CD4-positive, alpha-beta T cell (primary cell): ENCODE measurements around the gene INVS. TPM values are rescaled to one million over a fixed set of nuclear protein-coding genes. Genes with fewer than 3 reads are reported as not detected.

Experiments
- ATAC-seq: fragments of 200-7000 bp; cut with Tn5 transposase; one replicate; pipeline ENCODE4 v1.10.0; 2022; ENCODE audit warnings: mild to moderate bottlenecking; ENCODE audit not compliant: poor library complexity
- CTCF ChIA-PET: fragments of 350-600 bp; sonication (Branson Sonifier 250); formaldehyde crosslinking; loops from one replicate; lab custom pipeline; 2021; ENCODE audit warnings: antibody characterized with exemption, inconsistent platforms; lab: Charles Lee
- POLR2A ChIA-PET: fragments of 350-600 bp; sonication (Branson Sonifier 250); formaldehyde crosslinking; loops from one replicate; lab custom pipeline; 2021; ENCODE audit warnings: antibody characterized with exemption, inconsistent platforms; lab: Charles Lee
- DNase-seq, 14 experiments: peaks; one replicate each; pipeline ENCODE4 v3.0.0-alpha.2; 2013 to 2020; ENCODE audit warnings: mixed read lengths in 2 of 14
- H3K27ac ChIP-seq, 2 donors: one replicate each; pipeline versions ENCODE4 v1.5.1 to v1.7.0; 2013; ENCODE audit warnings: low read length in 2 of 2, low read depth in 1 of 2, mild to moderate bottlenecking in 1 of 2
- H3K27me3 ChIP-seq, 2 experiments: 1 replicate in 1 of 2; 2 replicates in 1 of 2; pipeline versions ENCODE4 v1.6.1 to v1.7.0; 2013; ENCODE audit warnings: low read length in 2 of 2, control low read depth in 1 of 2, mild to moderate bottlenecking in 1 of 2, moderate library complexity in 1 of 2; ENCODE audit not compliant: insufficient read depth in 2 of 2, control insufficient read depth in 1 of 2
- H3K36me3 ChIP-seq: one replicate; pipeline ENCODE4 v1.6.1; 2013; ENCODE audit warnings: low read length, control low read depth; ENCODE audit not compliant: insufficient read depth
- H3K4me1 ChIP-seq: one replicate; pipeline ENCODE4 v1.6.1; 2013; ENCODE audit warnings: low read length, control low read depth; ENCODE audit not compliant: insufficient read depth
- H3K4me3 ChIP-seq: one replicate; pipeline ENCODE4 v1.5.1; 2013; ENCODE audit warnings: mild to moderate bottlenecking, low read length, moderate library complexity
- H3K9me3 ChIP-seq, 2 experiments: 1 replicate in 1 of 2; 2 replicates in 1 of 2; pipeline versions ENCODE4 v1.6.1 to v1.7.0; 2013; ENCODE audit warnings: low read length in 2 of 2, mild to moderate bottlenecking in 2 of 2, control low read depth in 1 of 2, moderate library complexity in 1 of 2; ENCODE audit not compliant: control insufficient read depth in 1 of 2, insufficient read depth in 1 of 2
- H3K27ac Mint-ChIP-seq: one replicate; pipeline ENCODE4 v1.8.0; 2020; ENCODE audit warnings: mixed read lengths
- H3K27me3 Mint-ChIP-seq: one replicate; pipeline ENCODE4 v1.8.0; 2021; ENCODE audit warnings: mixed read lengths
- H3K36me3 Mint-ChIP-seq: one replicate; pipeline ENCODE4 v1.8.0; 2021; ENCODE audit warnings: low read depth, mixed read lengths
- H3K4me1 Mint-ChIP-seq: one replicate; pipeline ENCODE4 v1.8.0; 2021; ENCODE audit warnings: low read depth, mixed read lengths
- H3K4me3 Mint-ChIP-seq: one replicate; pipeline ENCODE4 v1.8.0; 2020; ENCODE audit warnings: mild to moderate bottlenecking, mixed read lengths
- H3K9me3 Mint-ChIP-seq: one replicate; pipeline ENCODE4 v1.8.0; 2020; ENCODE audit warnings: mixed read lengths
- intact Hi-C, 2 experiments: fragments of 100-400 bp; cut with DNase I in 1 of 2; cut with micrococcal nuclease in 1 of 2; formaldehyde crosslinking; loops; one replicate each; pipeline versions ENCODE4 v1.15.1 to v1.9.0; 2023 to 2025; cut with DNase I, micrococcal nuclease
- total RNA-seq, 174 experiments: library from RNA in 2 of 174; stranded (reverse) in 2 of 174; gene quantifications; one replicate each; pipeline ENCODE4 v1.2.3 and lab custom pipeline; 2021 to 2026
- TF ChIP-seq, protein P1 (sequence below): fragments of 200-600 bp; IDR thresholded peaks from one replicate; pipeline ENCODE4 v1.8.0; 2022; ENCODE audit warnings: antibody characterized with exemption, mild to moderate bottlenecking

The INVS gene
- total RNA-seq, 2 experiments from 2014 or later: 13.6 to 14.3 TPM

DNA sequence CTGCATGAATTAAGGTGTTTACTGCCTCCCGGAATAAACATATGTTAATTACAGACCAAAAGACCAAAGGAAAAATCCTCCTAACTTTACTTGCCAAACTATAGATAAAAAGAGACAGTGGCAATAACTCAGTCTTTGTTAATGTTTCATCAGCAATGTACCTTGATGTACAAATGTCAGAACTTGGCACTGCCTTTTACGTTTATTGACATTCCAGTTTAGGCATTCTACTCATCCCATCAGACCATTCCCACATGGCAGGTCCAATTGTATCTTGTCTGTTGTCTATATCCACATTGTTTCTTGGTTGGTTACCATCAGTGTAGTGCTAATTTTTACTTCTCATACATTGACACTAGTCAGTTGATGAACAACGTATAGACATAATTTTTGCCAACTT, 168.2 kb downstream of the INVS start:
- intact Hi-C loops: no loop called here
- ATAC-seq (no peak), DNase-seq (no peak)
- no peak overlapping the region for H3K27ac Mint-ChIP-seq
- no peaks in the 10 kb centered on the region for H3K27me3 Mint-ChIP-seq
- no peak overlapping the region for H3K4me3 ChIP-seq
- TF ChIP-seq, protein P1, sequence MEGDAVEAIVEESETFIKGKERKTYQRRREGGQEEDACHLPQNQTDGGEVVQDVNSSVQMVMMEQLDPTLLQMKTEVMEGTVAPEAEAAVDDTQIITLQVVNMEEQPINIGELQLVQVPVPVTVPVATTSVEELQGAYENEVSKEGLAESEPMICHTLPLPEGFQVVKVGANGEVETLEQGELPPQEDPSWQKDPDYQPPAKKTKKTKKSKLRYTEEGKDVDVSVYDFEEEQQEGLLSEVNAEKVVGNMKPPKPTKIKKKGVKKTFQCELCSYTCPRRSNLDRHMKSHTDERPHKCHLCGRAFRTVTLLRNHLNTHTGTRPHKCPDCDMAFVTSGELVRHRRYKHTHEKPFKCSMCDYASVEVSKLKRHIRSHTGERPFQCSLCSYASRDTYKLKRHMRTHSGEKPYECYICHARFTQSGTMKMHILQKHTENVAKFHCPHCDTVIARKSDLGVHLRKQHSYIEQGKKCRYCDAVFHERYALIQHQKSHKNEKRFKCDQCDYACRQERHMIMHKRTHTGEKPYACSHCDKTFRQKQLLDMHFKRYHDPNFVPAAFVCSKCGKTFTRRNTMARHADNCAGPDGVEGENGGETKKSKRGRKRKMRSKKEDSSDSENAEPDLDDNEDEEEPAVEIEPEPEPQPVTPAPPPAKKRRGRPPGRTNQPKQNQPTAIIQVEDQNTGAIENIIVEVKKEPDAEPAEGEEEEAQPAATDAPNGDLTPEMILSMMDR: no peak
- no peak overlapping the region for H3K27ac ChIP-seq
- H3K9me3 Mint-ChIP-seq: no peaks in the 10 kb centered on the region
- H3K36me3 Mint-ChIP-seq: peaks cover 66% of the 10 kb centered on the region
- peaks cover 14% of the 10 kb centered on the region for H3K36me3 ChIP-seq
- no peaks in the 10 kb centered on the region for H3K4me1 ChIP-seq
- no peaks in the 10 kb centered on the region for H3K27me3 ChIP-seq
- H3K4me3 Mint-ChIP-seq: no peak overlapping the region
- H3K9me3 ChIP-seq: no peaks in the 10 kb centered on the region
- CTCF ChIA-PET: no interaction called here
- H3K4me1 Mint-ChIP-seq: no peaks in the 10 kb centered on the region
- POLR2A ChIA-PET: no interaction called here

DNA sequence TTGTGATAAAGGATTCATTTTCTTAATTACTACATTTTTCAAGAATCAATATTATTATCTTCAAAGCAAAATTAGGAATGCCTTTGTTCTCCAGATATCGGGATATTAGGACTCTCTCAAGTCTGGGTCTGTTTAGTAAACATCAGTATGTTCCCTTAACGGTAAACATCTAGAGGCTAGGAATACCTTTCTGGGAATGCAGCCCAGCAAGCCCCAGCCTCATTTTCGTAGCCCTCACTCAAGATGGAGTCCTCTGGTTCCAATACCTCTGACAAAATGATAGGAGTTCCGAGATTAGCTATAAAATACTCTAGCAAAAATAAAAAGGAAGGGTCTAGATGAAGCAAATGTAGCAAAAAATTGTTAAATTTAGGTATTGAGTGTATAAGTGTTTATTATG, 169.2 kb downstream of the INVS start:
- H3K4me3 Mint-ChIP-seq: no peak overlapping the region
- no peaks in the 10 kb centered on the region for H3K4me1 Mint-ChIP-seq
- Histone ChIP-seq H3K27ac (no peak overlapping the region), H3K4me3 (no peak overlapping the region), H3K27me3 (no peaks in the 10 kb centered on the region), H3K4me1 (no peaks in the 10 kb centered on the region), H3K36me3 (peaks cover 20% of the 10 kb centered on the region), H3K9me3 (no peaks in the 10 kb centered on the region)
- ATAC-seq (no peak), DNase-seq (no peak)
- H3K27ac Mint-ChIP-seq: no peak overlapping the region
- peaks cover 72% of the 10 kb centered on the region for H3K36me3 Mint-ChIP-seq
- H3K9me3 Mint-ChIP-seq: no peaks in the 10 kb centered on the region
- TF ChIP-seq, protein P1: no peak
- H3K27me3 Mint-ChIP-seq: no peaks in the 10 kb centered on the region
- ChIA-PET CTCF (no interaction called here), POLR2A (no interaction called here)
- intact Hi-C loops: no loop called here

DNA sequence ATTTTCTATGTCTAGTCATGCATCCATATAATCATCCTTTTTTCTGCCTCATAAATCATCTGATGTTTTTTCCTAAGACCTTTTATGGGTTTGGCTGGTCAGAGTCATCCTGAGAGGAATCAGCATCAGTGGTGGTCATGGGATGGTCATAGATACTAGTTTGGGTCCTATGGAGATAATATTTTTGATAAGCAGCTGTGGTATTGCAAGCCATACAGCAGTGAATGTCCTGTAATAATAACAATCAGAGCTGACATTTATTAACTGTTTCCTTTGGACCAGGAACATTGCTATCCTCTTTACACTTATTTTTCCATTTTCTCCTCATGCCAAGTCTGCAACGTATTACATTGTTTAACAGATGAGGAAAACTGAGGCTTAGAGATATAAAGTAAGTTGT, 170.6 kb downstream of the INVS start:
- H3K4me1 Mint-ChIP-seq: no peaks in the 10 kb centered on the region
- DNase-seq (no peak), ATAC-seq (no peak)
- H3K4me1 ChIP-seq: no peaks in the 10 kb centered on the region
- POLR2A ChIA-PET: no interaction called here
- H3K27me3 ChIP-seq: no peaks in the 10 kb centered on the region
- CTCF ChIA-PET: no interaction called here
- H3K36me3 ChIP-seq: peaks cover 26% of the 10 kb centered on the region
- H3K36me3 Mint-ChIP-seq: peaks cover 66% of the 10 kb centered on the region
- intact Hi-C loops: no loop called here
- H3K4me3 ChIP-seq: no peak overlapping the region
- no peak overlapping the region for H3K27ac Mint-ChIP-seq
- no peak overlapping the region for H3K27ac ChIP-seq
- no peaks in the 10 kb centered on the region for H3K9me3 Mint-ChIP-seq
- H3K4me3 Mint-ChIP-seq: no peak overlapping the region
- no peaks in the 10 kb centered on the region for H3K27me3 Mint-ChIP-seq
- TF ChIP-seq, protein P1: no peak
- H3K9me3 ChIP-seq: no peaks in the 10 kb centered on the region
